ENCODE measurements around the gene FAM3A.

DNA sequence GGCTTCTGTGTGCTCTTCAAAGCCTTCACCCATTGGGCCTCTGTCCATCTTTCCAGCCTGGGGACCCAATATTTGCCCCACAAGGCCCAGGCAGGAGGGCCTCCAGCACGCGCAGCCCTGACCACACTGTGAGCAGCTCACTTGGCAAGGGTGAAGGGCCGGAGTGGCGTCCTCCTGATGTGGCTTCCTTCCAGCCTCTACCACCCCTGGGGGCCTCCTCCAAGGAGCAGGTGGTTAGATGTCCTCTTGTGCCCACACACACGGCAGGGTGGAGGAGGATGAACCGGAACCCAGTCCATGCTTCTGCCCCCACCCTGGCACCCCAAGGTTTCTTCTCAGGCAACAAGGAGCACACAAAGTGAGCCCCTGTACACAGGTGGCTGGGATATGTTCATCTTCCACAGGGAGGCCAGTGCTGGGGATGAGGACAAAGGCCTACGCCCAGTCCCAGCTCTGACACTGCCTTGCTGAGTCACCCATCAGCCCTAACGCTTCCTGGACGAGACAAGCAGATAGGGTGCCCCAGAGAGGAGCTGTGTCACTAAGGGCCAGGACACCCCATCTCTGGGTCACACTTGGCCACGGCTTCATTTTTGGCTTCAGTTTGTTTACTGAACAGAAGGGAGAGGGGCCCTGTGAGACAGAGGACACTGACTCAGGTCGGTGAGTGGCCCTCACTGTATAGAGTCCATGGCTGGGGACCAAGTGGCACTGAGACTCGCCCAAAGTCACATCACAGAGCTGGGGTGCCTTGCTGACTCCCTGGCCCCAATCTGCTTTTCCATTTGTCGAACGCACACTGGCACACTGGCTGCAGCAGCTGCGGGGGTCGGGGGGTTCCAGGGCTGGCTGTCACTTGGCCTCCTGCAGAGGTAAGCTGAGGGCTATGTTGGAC is 31.5 kb downstream of the FAM3A start:
- TF ChIP-seq, protein P1, sequence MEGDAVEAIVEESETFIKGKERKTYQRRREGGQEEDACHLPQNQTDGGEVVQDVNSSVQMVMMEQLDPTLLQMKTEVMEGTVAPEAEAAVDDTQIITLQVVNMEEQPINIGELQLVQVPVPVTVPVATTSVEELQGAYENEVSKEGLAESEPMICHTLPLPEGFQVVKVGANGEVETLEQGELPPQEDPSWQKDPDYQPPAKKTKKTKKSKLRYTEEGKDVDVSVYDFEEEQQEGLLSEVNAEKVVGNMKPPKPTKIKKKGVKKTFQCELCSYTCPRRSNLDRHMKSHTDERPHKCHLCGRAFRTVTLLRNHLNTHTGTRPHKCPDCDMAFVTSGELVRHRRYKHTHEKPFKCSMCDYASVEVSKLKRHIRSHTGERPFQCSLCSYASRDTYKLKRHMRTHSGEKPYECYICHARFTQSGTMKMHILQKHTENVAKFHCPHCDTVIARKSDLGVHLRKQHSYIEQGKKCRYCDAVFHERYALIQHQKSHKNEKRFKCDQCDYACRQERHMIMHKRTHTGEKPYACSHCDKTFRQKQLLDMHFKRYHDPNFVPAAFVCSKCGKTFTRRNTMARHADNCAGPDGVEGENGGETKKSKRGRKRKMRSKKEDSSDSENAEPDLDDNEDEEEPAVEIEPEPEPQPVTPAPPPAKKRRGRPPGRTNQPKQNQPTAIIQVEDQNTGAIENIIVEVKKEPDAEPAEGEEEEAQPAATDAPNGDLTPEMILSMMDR (conservative IDR thresholded peaks at IDR 0.05) = no peak
- TF ChIP-seq EZH2 (IDR thresholded peaks at IDR 0.05; ENCODE audit: low read depth) = no peak

All from PC-9 (cell line).